SH-SY5Y (cell line): Measurements from ENCODE around the gene SLC25A34.

ENCODE experiments used
- GATA2 ChIP-seq: IDR thresholded peaks from 2 replicates; pipeline ENCODE4 v1.6.1; 2011; ENCODE audit warnings: mild to moderate bottlenecking, low read depth, low read length
- GATA3 ChIP-seq: IDR thresholded peaks from 2 replicates; pipeline ENCODE4 v1.6.1; 2011; ENCODE audit warnings: low read depth, mild to moderate bottlenecking, low read length, moderate library complexity

The SLC25A34 gene

GRCh38 chr1:15736038-15736891, at the start of gene SLC25A34:
TSS of gene SLC25A34 (plus strand) at chr1:15736258. CDS start at chr1:15736486, 228 bp downstream.
- TF ChIP-seq GATA2 (no peak), GATA3 (no peak)

GRCh38 chr1:15687446-15687845, 48.6 kb upstream of the SLC25A34 start:
- TF ChIP-seq GATA2, result no peak

- TF ChIP-seq GATA2, result no peak
- TF ChIP-seq GATA3, result no peak
Observed at GRCh38 chr1:15690317-15690716, 45.7 kb upstream of the SLC25A34 start.

- TF ChIP-seq GATA2 (no peak), GATA3 (no peak)
Observed at GRCh38 chr1:15691434-15692032, 44.5 kb upstream of the SLC25A34 start.

- TF ChIP-seq GATA3, result no peak
- TF ChIP-seq GATA2, result no peak
Observed at GRCh38 chr1:15692121-15692682, 43.9 kb upstream of the SLC25A34 start.

- TF ChIP-seq GATA3 (no peak), GATA2 (no peak)
Observed at GRCh38 chr1:15693371-15693770, 42.7 kb upstream of the SLC25A34 start.

GRCh38 chr1:15696956-15697521, 39.0 kb upstream of the SLC25A34 start:
- TF ChIP-seq GATA2, result no peak
- TF ChIP-seq GATA3, result no peak

- TF ChIP-seq GATA2, result no peak
- no peak for TF ChIP-seq GATA3
Observed at GRCh38 chr1:15698201-15698600, 37.9 kb upstream of the SLC25A34 start.

- TF ChIP-seq GATA2 (no peak), GATA3 (no peak)
Observed at GRCh38 chr1:15700508-15700907, 35.5 kb upstream of the SLC25A34 start.

GRCh38 chr1:15701784-15702183, 34.3 kb upstream of the SLC25A34 start:
- TF ChIP-seq GATA3 (no peak), GATA2 (no peak)

GRCh38 chr1:15702722-15703550, 33.1 kb upstream of the SLC25A34 start:
- TF ChIP-seq GATA2, result no peak
- TF ChIP-seq GATA3, result no peak

- TF ChIP-seq GATA3 (no peak), GATA2 (no peak)
Observed at GRCh38 chr1:15703562-15703961, 32.5 kb upstream of the SLC25A34 start.

- TF ChIP-seq GATA3, result no peak
- no peak for TF ChIP-seq GATA2
Observed at GRCh38 chr1:15704526-15705183, 31.4 kb upstream of the SLC25A34 start.
